ENCODE results near the gene DHPS. TPM values are rescaled to one million over a fixed set of nuclear protein-coding genes. Genes with fewer than 3 reads are reported as not detected.

Gene DHPS
- total and polyA plus RNA-seq, 2 of the 13 experiments (the other 11 are each of a cell fraction or from before 2014, with no cell fraction given): 43.3 to 84.3 TPM

- TF ChIP-seq ZNF362 (CRISPR knock-in tag; IDR thresholded peaks at IDR 0.05; ENCODE audit: borderline replicate concordance) (no peak), DZIP1 (CRISPR knock-in tag; IDR thresholded peaks at IDR 0.05) (no peak), MAF1 (CRISPR knock-in tag; IDR thresholded peaks at IDR 0.05; ENCODE audit: borderline replicate concordance) (no peak), ZNF703 (CRISPR knock-in tag; IDR thresholded peaks at IDR 0.05; ENCODE audit: borderline replicate concordance) (no peak), RCOR2 (CRISPR knock-in tag; IDR thresholded peaks at IDR 0.05) (no peak), PCBP2 (optimal IDR thresholded peaks at IDR 0.05; ENCODE audit: low read depth, low read length, poor library complexity, severe bottlenecking) (no peak), ZBTB10 (CRISPR knock-in tag; IDR thresholded peaks at IDR 0.05; ENCODE audit: borderline replicate concordance) (no peak), ZNF441 (CRISPR knock-in tag; IDR thresholded peaks at IDR 0.05; ENCODE audit: borderline replicate concordance) (no peak), ZBTB8A (CRISPR knock-in tag; IDR thresholded peaks at IDR 0.05; ENCODE audit: borderline replicate concordance, low read depth) (no peak), PREB (CRISPR knock-in tag; IDR thresholded peaks at IDR 0.05) (no peak), ZSCAN5A (CRISPR knock-in tag; IDR thresholded peaks at IDR 0.05; ENCODE audit: borderline replicate concordance) (no peak), MEIS1 (CRISPR knock-in tag; IDR thresholded peaks at IDR 0.05; ENCODE audit: borderline replicate concordance) (0 out of 2 replicates have a peak, but pooled peaks have one; percentile 56), RBAK (CRISPR knock-in tag; IDR thresholded peaks at IDR 0.05) (no peak), NFIC (IDR thresholded peaks at IDR 0.05; ENCODE audit: low read length) (no peak), ZBTB7A (CRISPR knock-in tag; IDR thresholded peaks at IDR 0.05) (0 out of 2 replicates have a peak, but pooled peaks have one; percentile 6), GPN1 (CRISPR knock-in tag; IDR thresholded peaks at IDR 0.05; ENCODE audit: borderline replicate concordance) (no peak), ZMYM2 (CRISPR knock-in tag; IDR thresholded peaks at IDR 0.05) (0 out of 2 replicates have a peak, but pooled peaks have one; percentile 42), ZNF768 (CRISPR knock-in tag; IDR thresholded peaks at IDR 0.05) (peak; percentile 41; the same call in 1 of the 2 replicates)
Measured at GRCh38 chr19:12639901-12640613, 41.6 kb downstream of the DHPS start (continued).
